Measurements from ENCODE around the gene STX12. TPM values are rescaled to one million over a fixed set of nuclear protein-coding genes. Genes with fewer than 3 reads are reported as not detected.
"Not testable (repeated sequence)": the region's sequence is repeated elsewhere in the genome, so short reads cannot be mapped to it uniquely, and the experiment has no call there.

STX12 gene
- total and polyA plus RNA-seq, 8 donors: 13.6 to 24.3 (median 19.5) TPM

DNA sequence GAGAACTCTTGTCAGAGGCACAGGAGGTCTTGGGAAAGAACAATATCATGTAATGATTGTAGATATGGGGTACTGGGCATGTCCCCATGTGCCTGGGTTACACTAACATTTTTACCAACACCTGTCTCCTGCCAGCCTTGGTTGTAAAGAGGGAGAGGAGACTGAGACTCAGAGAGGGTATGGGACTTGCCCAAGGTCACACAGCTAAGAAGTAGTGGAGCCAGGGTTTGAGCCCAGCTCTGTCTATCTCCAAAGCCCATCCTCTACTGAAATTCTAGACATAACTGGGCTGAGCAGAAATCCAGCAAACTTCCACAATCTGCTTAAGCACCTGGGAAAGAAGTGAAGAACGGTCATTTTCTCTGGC lies 96.7 kb downstream of the STX12 start:
- no peak for DNase-seq
- H3K4me1 ChIP-seq: peaks cover 0 to 2% (median 0%) of the 10 kb centered on the region in 3 donors
- TF ChIP-seq, protein P1, sequence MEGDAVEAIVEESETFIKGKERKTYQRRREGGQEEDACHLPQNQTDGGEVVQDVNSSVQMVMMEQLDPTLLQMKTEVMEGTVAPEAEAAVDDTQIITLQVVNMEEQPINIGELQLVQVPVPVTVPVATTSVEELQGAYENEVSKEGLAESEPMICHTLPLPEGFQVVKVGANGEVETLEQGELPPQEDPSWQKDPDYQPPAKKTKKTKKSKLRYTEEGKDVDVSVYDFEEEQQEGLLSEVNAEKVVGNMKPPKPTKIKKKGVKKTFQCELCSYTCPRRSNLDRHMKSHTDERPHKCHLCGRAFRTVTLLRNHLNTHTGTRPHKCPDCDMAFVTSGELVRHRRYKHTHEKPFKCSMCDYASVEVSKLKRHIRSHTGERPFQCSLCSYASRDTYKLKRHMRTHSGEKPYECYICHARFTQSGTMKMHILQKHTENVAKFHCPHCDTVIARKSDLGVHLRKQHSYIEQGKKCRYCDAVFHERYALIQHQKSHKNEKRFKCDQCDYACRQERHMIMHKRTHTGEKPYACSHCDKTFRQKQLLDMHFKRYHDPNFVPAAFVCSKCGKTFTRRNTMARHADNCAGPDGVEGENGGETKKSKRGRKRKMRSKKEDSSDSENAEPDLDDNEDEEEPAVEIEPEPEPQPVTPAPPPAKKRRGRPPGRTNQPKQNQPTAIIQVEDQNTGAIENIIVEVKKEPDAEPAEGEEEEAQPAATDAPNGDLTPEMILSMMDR (IDR thresholded peaks at IDR 0.05): no peak
- H3K4me3 ChIP-seq: no peak overlapping the region
- H3K27ac ChIP-seq: peak overlapping the region in 1 of 4 donors; percentile 5
- H3K9me3 ChIP-seq: no peaks in the 10 kb centered on the region
- FAIRE-seq: no peak
- WGBS, 2 donors: 76 to 79% methylated on average over 1 of the region's 1 CpG
- no peak for ATAC-seq
- intact Hi-C loops (cut with DNase I): no loop called here
- H3K27me3 ChIP-seq: no peaks in the 10 kb centered on the region
- H3K36me3 ChIP-seq: no peaks in the 10 kb centered on the region

GRCh38 chr1:27871076-27871475 lies 98.1 kb downstream of the STX12 start:
- H3K9me3 ChIP-seq; H3K27me3 ChIP-seq; H3K4me3 ChIP-seq; ATAC-seq; H3K4me1 ChIP-seq; FAIRE-seq; H3K27ac ChIP-seq; H3K36me3 ChIP-seq; intact Hi-C loops (cut with DNase I): not testable (repeated sequence)
- 86 to 91% methylated on average over 7 of the region's 7 CpGs for WGBS, 2 donors
- DNase-seq: peak in 1 of 6 donors; percentile 14

GRCh38 chr1:27872059-27872801 lies 99.2 kb downstream of the STX12 start, which contains the start of gene THEMIS2:
THEMIS2 (plus strand) TSS chr1:27872544; CDS start chr1:27872572, 28 bp downstream.
- ATAC-seq: peak; percentile 80 to 91 (median 84)
- no peaks in the 10 kb centered on the region for H3K27me3 ChIP-seq
- H3K9me3 ChIP-seq: no peaks in the 10 kb centered on the region
- no peaks in the 10 kb centered on the region for H3K36me3 ChIP-seq
- peak; percentile 38 to 85 (median 60) for DNase-seq
- WGBS, 2 donors: 10 to 14% methylated on average over 33 to 53 of the region's 53 CpGs
- H3K4me3 ChIP-seq: peak within 1 kb of the TSS; percentile 42 to 59 (median 46)
- H3K4me1 ChIP-seq: peaks cover 0 to 2% (median 0%) of the 10 kb centered on the region in 3 donors
- intact Hi-C loops (cut with DNase I): no loop called here
- TF ChIP-seq, protein P1 (IDR thresholded peaks at IDR 0.05): no peak
- FAIRE-seq: no peak
- peak within 1 kb of the TSS in 2 of 4 donors; percentile 69 to 75 for H3K27ac ChIP-seq

DNA sequence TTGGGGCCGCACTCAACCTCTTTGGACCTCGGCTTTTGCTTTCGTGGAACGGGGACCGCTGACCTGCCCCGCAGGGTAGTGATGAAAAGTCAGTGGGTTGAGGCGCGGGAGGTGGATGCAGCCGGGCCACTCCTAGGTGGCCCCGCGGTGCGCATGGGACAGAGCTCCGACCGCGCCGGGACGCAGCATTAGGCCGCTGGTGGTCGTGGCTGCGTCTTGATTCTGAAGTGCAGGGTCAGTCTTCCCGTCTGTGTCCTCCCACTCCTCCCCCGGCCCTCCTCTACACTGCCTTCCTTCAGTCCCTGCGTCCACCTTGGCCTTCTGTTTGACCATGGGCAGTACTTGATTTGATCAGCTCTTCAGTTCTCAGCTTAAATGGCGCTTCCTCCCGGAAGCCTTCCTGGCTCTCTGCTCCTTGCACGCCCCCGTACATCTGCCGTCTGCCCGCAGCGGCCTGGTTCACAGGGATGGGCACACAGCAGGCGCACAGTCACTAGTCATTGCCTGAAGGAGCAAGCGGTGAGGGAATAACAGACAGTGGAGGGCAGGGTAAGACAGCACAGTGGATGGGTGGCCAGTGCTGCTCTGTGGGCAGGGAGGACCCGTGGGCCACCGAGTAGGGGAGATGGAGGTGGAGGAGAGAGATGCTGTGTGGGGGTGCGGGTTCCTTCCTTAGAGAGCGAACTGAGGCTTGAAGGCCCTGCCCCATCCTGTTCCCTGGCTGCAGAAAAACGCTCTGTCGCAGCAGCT lies 100.0 kb downstream of the STX12 start:
- H3K4me1 ChIP-seq: peaks cover 0 to 2% (median 0%) of the 10 kb centered on the region in 3 donors
- H3K9me3 ChIP-seq: no peaks in the 10 kb centered on the region
- H3K27ac ChIP-seq: peak overlapping the region in 2 of 4 donors; percentile 69 to 75
- H3K27me3 ChIP-seq: no peaks in the 10 kb centered on the region
- FAIRE-seq (no peak), ATAC-seq (peak; percentile 13 to 39 (median 30)), DNase-seq (peak in 2 of 6 donors; percentile 33 to 58)
- 17 to 23% methylated on average over 38 of the region's 38 CpGs for WGBS, 2 donors
- intact Hi-C loops (cut with DNase I): no loop called here
- TF ChIP-seq, protein P1 (IDR thresholded peaks at IDR 0.05): no peak
- H3K4me3 ChIP-seq: peak overlapping the region; percentile 42 to 59 (median 46)
- no peaks in the 10 kb centered on the region for H3K36me3 ChIP-seq

DNA sequence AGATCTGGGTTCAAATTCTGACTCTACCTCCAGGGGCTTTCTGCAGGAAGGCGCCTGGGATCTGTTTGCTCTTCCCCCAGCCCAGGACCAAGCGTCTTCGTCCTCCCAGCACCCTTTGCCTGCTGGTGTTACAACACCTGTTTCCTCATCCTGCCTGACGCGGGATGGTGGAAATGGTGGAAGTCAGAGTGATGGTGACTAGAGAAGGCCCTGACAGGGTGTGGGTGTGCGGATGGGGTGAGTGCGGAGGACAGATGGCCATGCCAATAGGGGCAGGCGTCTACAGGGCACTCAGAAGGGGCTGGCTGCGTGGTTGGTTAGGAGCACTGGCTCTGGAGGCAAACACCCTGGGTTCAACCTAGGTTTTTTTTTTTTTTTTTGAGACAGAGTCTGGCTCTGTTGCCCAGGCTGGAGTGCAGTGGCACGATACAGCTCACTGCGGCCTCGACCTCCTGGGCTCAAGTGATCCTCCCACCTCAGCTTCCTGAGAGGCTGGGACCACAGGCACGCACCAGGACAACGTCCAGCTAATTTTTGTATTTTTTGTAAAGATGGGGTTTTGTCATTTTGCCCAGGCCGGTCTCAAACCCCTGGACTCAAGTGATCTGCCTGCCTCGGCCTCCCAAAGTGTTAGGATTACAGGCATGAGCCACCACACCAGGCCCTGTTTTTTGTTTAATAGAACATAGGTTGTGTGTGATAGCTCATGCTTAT lies 100.8 kb downstream of the STX12 start:
- intact Hi-C loops (cut with DNase I): no loop called here
- ATAC-seq: peak in 2 of 4 donors; percentile 3 to 9

More for the DNA sequence above, 100.8 kb downstream of the STX12 start:
- WGBS, 2 donors: 81 to 89% methylated on average over 16 of the region's 16 CpGs
- DNase-seq (peak in 2 of 6 donors; percentile 35 to 49), FAIRE-seq (no peak)
- TF ChIP-seq, protein P1 (IDR thresholded peaks at IDR 0.05): no peak
- H3K9me3 ChIP-seq: no peaks in the 10 kb centered on the region
- peak overlapping the region in 2 of 4 donors; percentile 69 to 75 for H3K27ac ChIP-seq
- no peaks in the 10 kb centered on the region for H3K36me3 ChIP-seq
- H3K4me1 ChIP-seq: peaks cover 0 to 2% (median 0%) of the 10 kb centered on the region in 3 donors
- peak overlapping the region in 1 of 4 donors; percentile 59 for H3K4me3 ChIP-seq
- H3K27me3 ChIP-seq: no peaks in the 10 kb centered on the region

All from pancreas (tissue), 10 donors.